Mesothelial cell of epicardium (in vitro differentiated cells): ENCODE results near the gene ACBD5. TPM values are rescaled to one million over a fixed set of nuclear protein-coding genes. Genes with fewer than 3 reads are reported as not detected.
"Not testable (repeated sequence)": the region's sequence is repeated elsewhere in the genome, so short reads cannot be mapped to it uniquely, and the experiment has no call there.

Experiments used
- DNase-seq, 2 experiments: peaks; one replicate each; pipeline ENCODE4 v3.0.0; 2021; ENCODE audit warnings: low spot score in 2 of 2; ENCODE audit not compliant: unreplicated experiment in 2 of 2
- H3K27ac Mint-ChIP-seq: 2 replicates; pipeline ENCODE4 v1.8.0; 2021; ENCODE audit warnings: mixed read lengths
- H3K27me3 Mint-ChIP-seq: 2 replicates; pipeline ENCODE4 v1.8.0; 2021; ENCODE audit warnings: low read depth, mixed read lengths
- H3K36me3 Mint-ChIP-seq: 2 replicates; pipeline ENCODE4 v1.8.0; 2021; ENCODE audit warnings: mixed read lengths
- H3K4me1 Mint-ChIP-seq: 2 replicates; pipeline ENCODE4 v1.8.0; 2021; ENCODE audit warnings: mixed read lengths
- H3K4me3 Mint-ChIP-seq: 2 replicates; pipeline ENCODE4 v1.8.0; 2021; ENCODE audit warnings: mild to moderate bottlenecking, moderate library complexity, mixed read lengths
- H3K9me3 Mint-ChIP-seq: 2 replicates; pipeline ENCODE4 v1.8.0; 2021; ENCODE audit warnings: mixed read lengths
- total RNA-seq: library from RNA; stranded (reverse); gene quantifications from 3 replicates; pipeline ENCODE4 v1.2.1, GENCODE V29; 2021
- TF ChIP-seq, protein P1 (sequence below): fragments of 200-600 bp; sonication (generic); IDR thresholded peaks from one replicate; pipeline ENCODE4 v1.5.0; 2021; ENCODE audit warnings: antibody characterized with exemption; ENCODE audit not compliant: unreplicated experiment

ACBD5 gene, protein sequence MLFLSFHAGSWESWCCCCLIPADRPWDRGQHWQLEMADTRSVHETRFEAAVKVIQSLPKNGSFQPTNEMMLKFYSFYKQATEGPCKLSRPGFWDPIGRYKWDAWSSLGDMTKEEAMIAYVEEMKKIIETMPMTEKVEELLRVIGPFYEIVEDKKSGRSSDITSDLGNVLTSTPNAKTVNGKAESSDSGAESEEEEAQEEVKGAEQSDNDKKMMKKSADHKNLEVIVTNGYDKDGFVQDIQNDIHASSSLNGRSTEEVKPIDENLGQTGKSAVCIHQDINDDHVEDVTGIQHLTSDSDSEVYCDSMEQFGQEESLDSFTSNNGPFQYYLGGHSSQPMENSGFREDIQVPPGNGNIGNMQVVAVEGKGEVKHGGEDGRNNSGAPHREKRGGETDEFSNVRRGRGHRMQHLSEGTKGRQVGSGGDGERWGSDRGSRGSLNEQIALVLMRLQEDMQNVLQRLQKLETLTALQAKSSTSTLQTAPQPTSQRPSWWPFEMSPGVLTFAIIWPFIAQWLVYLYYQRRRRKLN
- 21.2 to 23.3 TPM (median 23.1 TPM) in 3 replicates for total RNA-seq

DNA sequence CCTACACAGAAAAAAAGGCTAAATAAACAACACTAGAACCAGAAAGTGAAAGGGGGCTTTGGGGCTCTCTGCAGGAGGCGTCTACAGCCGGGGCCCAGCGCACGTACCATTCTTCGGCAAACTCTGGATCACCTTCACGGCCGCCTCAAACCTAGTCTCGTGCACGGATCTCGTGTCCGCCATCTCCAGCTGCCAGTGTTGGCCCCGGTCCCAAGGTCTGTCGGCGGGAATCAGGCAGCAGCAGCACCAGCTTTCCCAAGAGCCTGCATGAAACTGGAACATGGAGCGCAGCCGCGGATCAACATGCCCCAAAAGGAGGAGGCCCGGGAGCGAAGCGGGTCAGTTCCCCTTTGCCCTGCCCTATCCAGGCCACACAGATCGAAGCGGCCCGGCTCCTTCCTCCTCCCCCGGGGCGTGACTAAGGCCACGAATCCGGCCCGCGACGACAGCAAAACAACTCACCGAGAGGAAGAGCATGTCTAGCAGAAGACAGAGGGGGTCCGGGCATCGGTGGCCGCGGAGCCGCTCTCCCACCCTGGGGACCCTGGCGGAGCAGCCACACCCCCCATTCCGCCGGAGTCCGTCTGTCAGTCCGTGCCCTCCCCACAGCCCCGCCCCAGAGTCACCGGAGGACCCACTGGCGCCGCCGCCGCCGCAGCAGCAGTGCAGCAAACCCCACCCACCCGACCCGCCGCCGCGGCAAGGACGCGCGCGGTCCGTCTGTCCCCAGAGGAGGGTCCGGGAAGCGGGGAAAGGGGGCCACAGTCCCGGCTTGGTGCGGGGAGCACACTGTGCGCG is at the start of gene ACBD5:
Gene ACBD5, minus strand, starts transcription at position 586 of the 798 bp plus-strand sequence. Its CDS starts 109 bp downstream, at position 477.
- peak in 1 of 2 experiments; percentile 82 for DNase-seq
- Mint-ChIP-seq H3K9me3 (no peaks in the 10 kb centered on the region), H3K27me3 (no peaks in the 10 kb centered on the region), H3K36me3 (peaks cover 3% of the 10 kb centered on the region), H3K27ac (peak within 1 kb of the TSS; percentile 99), H3K4me3 (peak within 1 kb of the TSS; percentile 90), H3K4me1 (peaks cover 30% of the 10 kb centered on the region)
- TF ChIP-seq, protein P1, sequence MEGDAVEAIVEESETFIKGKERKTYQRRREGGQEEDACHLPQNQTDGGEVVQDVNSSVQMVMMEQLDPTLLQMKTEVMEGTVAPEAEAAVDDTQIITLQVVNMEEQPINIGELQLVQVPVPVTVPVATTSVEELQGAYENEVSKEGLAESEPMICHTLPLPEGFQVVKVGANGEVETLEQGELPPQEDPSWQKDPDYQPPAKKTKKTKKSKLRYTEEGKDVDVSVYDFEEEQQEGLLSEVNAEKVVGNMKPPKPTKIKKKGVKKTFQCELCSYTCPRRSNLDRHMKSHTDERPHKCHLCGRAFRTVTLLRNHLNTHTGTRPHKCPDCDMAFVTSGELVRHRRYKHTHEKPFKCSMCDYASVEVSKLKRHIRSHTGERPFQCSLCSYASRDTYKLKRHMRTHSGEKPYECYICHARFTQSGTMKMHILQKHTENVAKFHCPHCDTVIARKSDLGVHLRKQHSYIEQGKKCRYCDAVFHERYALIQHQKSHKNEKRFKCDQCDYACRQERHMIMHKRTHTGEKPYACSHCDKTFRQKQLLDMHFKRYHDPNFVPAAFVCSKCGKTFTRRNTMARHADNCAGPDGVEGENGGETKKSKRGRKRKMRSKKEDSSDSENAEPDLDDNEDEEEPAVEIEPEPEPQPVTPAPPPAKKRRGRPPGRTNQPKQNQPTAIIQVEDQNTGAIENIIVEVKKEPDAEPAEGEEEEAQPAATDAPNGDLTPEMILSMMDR = no peak

DNA sequence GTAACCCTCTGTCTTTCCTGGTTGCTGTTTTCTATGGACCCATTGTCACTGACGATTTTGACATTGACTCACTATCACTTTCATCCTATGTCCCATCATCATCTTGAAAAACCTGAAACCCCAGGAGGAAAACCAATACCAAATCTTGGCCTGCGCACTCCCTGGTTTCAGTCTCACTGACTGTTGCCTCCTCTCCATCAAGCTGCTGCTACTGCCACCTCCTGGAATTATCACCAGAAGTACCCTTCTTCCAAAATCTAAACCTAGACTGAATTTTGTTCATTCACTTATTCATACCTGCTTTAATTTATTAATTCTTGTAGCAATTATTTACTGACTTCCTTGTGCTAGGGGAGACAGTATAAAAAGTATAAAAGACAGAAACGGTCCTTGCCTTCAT is 44.5 kb upstream of the ACBD5 start:
- H3K4me1 Mint-ChIP-seq = no peaks in the 10 kb centered on the region
- H3K27ac Mint-ChIP-seq = no peak overlapping the region
- no peaks in the 10 kb centered on the region for H3K36me3 Mint-ChIP-seq
- TF ChIP-seq, protein P1 = no peak
- H3K9me3 Mint-ChIP-seq = no peaks in the 10 kb centered on the region
- DNase-seq = no peak
- H3K27me3 Mint-ChIP-seq = no peaks in the 10 kb centered on the region
- no peak overlapping the region for H3K4me3 Mint-ChIP-seq

DNA sequence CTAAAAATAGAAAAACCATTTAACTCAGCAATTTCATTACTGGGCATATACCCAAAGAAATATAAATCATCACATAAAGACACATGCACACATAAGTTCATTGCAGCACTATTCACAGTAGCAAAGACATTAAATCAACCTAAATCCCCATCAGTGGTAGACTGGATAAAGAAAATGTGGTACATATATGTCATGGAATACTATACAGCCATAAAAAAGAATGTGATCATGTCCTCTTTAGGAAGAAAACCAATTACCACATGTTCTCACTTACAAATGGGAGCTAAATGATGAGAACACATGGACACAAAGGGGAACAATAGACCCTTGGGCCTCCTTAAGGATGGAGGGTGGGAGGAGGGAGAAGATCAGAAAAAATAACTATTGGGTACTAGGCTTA is 36.0 kb upstream of the ACBD5 start:
- Mint-ChIP-seq H3K27ac (no peak overlapping the region), H3K27me3 (peaks cover 58% of the 10 kb centered on the region), H3K9me3 (peaks cover 10% of the 10 kb centered on the region), H3K36me3 (no peaks in the 10 kb centered on the region), H3K4me1 (no peaks in the 10 kb centered on the region), H3K4me3 (no peak overlapping the region)
- TF ChIP-seq, protein P1 = no peak
- no peak for DNase-seq

DNA sequence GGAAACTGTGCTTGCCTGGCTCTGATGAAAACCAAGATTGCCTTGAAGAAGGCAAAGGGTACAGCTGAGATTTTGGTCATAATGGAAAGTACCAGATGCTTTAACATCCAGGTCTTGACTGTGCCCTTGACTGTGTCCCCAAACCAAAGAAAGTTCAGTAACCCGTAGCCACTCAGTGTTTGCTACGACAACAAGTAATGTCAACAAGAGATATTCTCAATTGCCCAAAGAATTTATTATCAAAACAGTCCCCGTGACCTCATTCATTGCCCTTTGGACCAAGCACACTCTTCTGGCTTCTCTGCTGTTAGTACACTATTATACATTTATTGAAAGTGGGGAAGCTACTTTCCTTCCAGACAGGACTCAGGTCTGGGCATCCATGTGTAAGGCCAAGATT is 25.4 kb upstream of the ACBD5 start:
- not testable (repeated sequence) for H3K9me3 Mint-ChIP-seq

DNA sequence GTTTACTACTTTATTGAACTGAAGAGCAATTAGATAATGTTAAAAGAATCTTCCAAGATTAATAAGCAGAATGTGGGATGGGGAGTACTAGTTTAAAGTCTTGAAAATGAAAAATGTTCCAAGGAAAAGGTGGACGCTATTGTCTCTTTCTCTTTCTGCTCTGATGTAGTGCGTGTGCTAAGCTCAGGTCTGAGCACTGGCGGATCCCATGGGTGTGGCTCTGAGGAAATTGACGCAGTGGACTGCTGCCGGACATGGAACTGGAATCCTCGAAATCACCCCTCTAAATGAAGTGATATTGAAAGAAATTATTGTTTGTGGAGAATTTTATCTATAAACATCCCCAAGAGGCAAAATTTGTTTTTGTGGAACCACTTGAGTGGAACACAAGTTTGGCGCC is 22.2 kb upstream of the ACBD5 start:
- peaks cover 86% of the 10 kb centered on the region for H3K27me3 Mint-ChIP-seq
- H3K27ac Mint-ChIP-seq, H3K9me3 Mint-ChIP-seq, DNase-seq, H3K4me3 Mint-ChIP-seq, H3K36me3 Mint-ChIP-seq: not testable (repeated sequence)
- peaks cover 10% of the 10 kb centered on the region for H3K4me1 Mint-ChIP-seq

More for the DNA sequence above, 25.4 kb upstream of the ACBD5 start:
- not testable (repeated sequence) for DNase-seq, H3K27ac Mint-ChIP-seq, H3K4me1 Mint-ChIP-seq, H3K4me3 Mint-ChIP-seq, H3K36me3 Mint-ChIP-seq
- peaks cover 79% of the 10 kb centered on the region for H3K27me3 Mint-ChIP-seq

DNA sequence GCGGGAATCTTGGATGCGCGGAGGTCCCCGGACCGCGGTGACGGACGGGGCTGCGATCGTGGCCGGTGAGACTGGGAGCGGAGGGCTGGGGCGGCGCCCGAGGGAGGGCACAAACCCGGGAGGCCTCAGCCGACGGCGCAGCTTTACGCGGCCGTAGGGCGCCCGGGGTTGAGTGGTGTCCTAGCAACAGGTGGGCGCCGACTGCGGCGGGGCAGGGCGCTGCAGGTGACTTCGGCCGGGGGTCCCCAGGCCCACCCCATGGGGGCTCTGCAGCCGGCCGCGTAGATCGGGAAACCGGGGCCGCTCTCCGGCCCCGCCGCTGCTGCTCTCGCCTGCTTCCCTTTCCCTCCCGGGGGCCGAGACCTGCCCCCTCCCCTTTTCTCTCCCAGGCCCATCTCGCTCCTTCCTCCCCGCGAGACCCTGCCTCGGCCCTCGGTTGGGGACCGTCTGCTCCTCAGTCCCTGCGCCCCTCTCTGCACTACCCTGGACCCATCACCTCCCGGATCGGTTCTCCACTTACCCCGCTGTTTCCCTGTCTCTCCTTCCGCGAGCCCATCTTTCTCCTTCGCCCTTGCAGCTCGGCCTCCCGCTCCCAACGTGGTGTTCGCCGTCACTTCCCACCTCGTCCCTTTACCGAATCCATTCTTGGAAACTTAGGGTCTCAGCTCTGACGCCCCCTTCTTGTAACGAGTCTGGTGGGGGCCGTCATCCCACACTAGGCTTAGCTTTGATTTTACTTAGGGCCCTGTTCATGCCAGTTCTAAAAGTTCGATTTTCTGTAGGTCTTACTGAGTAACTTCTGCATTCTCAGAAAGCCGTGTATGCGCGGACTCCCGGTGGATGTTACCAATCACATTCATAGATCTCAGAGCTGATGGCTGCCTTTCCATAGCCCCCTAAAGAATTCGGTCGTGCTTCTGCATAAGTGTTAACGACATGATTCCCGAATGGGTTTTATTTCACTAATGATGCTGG is 18.5 kb upstream of the ACBD5 start:
- DNase-seq = no peak
- Mint-ChIP-seq H3K36me3 (no peaks in the 10 kb centered on the region), H3K27ac (no peak overlapping the region), H3K4me1 (peaks cover 10% of the 10 kb centered on the region), H3K9me3 (no peaks in the 10 kb centered on the region), H3K4me3 (peak overlapping the region; percentile 76), H3K27me3 (peaks cover 79% of the 10 kb centered on the region)
- TF ChIP-seq, protein P1 = no peak
